CD4-positive, alpha-beta T cell (primary cell): ENCODE results near the gene AKNA. TPM values are rescaled to one million over a fixed set of nuclear protein-coding genes. Genes with fewer than 3 reads are reported as not detected.

ENCODE experiments used
- ATAC-seq: fragments of 200-7000 bp; cut with Tn5 transposase; one replicate; pipeline ENCODE4 v1.10.0; 2022; ENCODE audit warnings: mild to moderate bottlenecking; ENCODE audit not compliant: poor library complexity
- CTCF ChIA-PET: fragments of 350-600 bp; sonication (Branson Sonifier 250); formaldehyde crosslinking; loops from one replicate; lab custom pipeline; 2021; ENCODE audit warnings: antibody characterized with exemption, inconsistent platforms; lab: Charles Lee
- POLR2A ChIA-PET: fragments of 350-600 bp; sonication (Branson Sonifier 250); formaldehyde crosslinking; loops from one replicate; lab custom pipeline; 2021; ENCODE audit warnings: antibody characterized with exemption, inconsistent platforms; lab: Charles Lee
- DNase-seq, 14 experiments: peaks; one replicate each; pipeline ENCODE4 v3.0.0-alpha.2; 2013 to 2020; ENCODE audit warnings: mixed read lengths in 2 of 14
- H3K27ac ChIP-seq, 2 donors: one replicate each; pipeline versions ENCODE4 v1.5.1 to v1.7.0; 2013; ENCODE audit warnings: low read length in 2 of 2, low read depth in 1 of 2, mild to moderate bottlenecking in 1 of 2
- H3K27me3 ChIP-seq, 2 experiments: 1 replicate in 1 of 2; 2 replicates in 1 of 2; pipeline versions ENCODE4 v1.6.1 to v1.7.0; 2013; ENCODE audit warnings: low read length in 2 of 2, control low read depth in 1 of 2, mild to moderate bottlenecking in 1 of 2, moderate library complexity in 1 of 2; ENCODE audit not compliant: insufficient read depth in 2 of 2, control insufficient read depth in 1 of 2
- H3K36me3 ChIP-seq: one replicate; pipeline ENCODE4 v1.6.1; 2013; ENCODE audit warnings: low read length, control low read depth; ENCODE audit not compliant: insufficient read depth
- H3K4me1 ChIP-seq: one replicate; pipeline ENCODE4 v1.6.1; 2013; ENCODE audit warnings: low read length, control low read depth; ENCODE audit not compliant: insufficient read depth
- H3K4me3 ChIP-seq: one replicate; pipeline ENCODE4 v1.5.1; 2013; ENCODE audit warnings: mild to moderate bottlenecking, low read length, moderate library complexity
- H3K9me3 ChIP-seq, 2 experiments: 1 replicate in 1 of 2; 2 replicates in 1 of 2; pipeline versions ENCODE4 v1.6.1 to v1.7.0; 2013; ENCODE audit warnings: low read length in 2 of 2, mild to moderate bottlenecking in 2 of 2, control low read depth in 1 of 2, moderate library complexity in 1 of 2; ENCODE audit not compliant: control insufficient read depth in 1 of 2, insufficient read depth in 1 of 2
- H3K27ac Mint-ChIP-seq: one replicate; pipeline ENCODE4 v1.8.0; 2020; ENCODE audit warnings: mixed read lengths
- H3K27me3 Mint-ChIP-seq: one replicate; pipeline ENCODE4 v1.8.0; 2021; ENCODE audit warnings: mixed read lengths
- H3K36me3 Mint-ChIP-seq: one replicate; pipeline ENCODE4 v1.8.0; 2021; ENCODE audit warnings: low read depth, mixed read lengths
- H3K4me1 Mint-ChIP-seq: one replicate; pipeline ENCODE4 v1.8.0; 2021; ENCODE audit warnings: low read depth, mixed read lengths
- H3K4me3 Mint-ChIP-seq: one replicate; pipeline ENCODE4 v1.8.0; 2020; ENCODE audit warnings: mild to moderate bottlenecking, mixed read lengths
- H3K9me3 Mint-ChIP-seq: one replicate; pipeline ENCODE4 v1.8.0; 2020; ENCODE audit warnings: mixed read lengths
- intact Hi-C, 2 experiments: fragments of 100-400 bp; cut with DNase I in 1 of 2; cut with micrococcal nuclease in 1 of 2; formaldehyde crosslinking; loops; one replicate each; pipeline versions ENCODE4 v1.15.1 to v1.9.0; 2023 to 2025; cut with DNase I, micrococcal nuclease
- total RNA-seq, 174 experiments: library from RNA in 2 of 174; stranded (reverse) in 2 of 174; gene quantifications; one replicate each; pipeline ENCODE4 v1.2.3 and lab custom pipeline; 2021 to 2026
- TF ChIP-seq, protein P1 (sequence below): fragments of 200-600 bp; IDR thresholded peaks from one replicate; pipeline ENCODE4 v1.8.0; 2022; ENCODE audit warnings: antibody characterized with exemption, mild to moderate bottlenecking

AKNA gene
- total RNA-seq, 2 experiments from 2014 or later, result 247 to 258 TPM

- Histone ChIP-seq H3K27me3 (no peaks in the 10 kb centered on the region), H3K4me3 (peak overlapping the region; percentile 99), H3K4me1 (peaks cover 85% of the 10 kb centered on the region), H3K36me3 (peaks cover 44% of the 10 kb centered on the region), H3K27ac (peak overlapping the region; percentile 71 to 97), H3K9me3 (no peaks in the 10 kb centered on the region)
- no peaks in the 10 kb centered on the region for H3K9me3 Mint-ChIP-seq
- DNase-seq (no peak), ATAC-seq (no peak)
- intact Hi-C loops, result loop anchor here (1.0 to 10.0 kb wide), 3 partner anchors 11 to 540 kb away; no protein-coding TSS in a partner anchor
- H3K27me3 Mint-ChIP-seq, result no peaks in the 10 kb centered on the region
- POLR2A ChIA-PET, result interaction anchor here (0.8 to 10.0 kb wide), 9 partner anchors 11 to 544 kb away, joined by 3 to 477 read pairs (median 4); no protein-coding TSS in a partner anchor
- CTCF ChIA-PET, result interaction anchor here (1.2 to 6.7 kb wide), 8 partner anchors 11 to 298 kb away, joined by 3 to 56 read pairs (median 11); partner anchors contain the start of gene TEX48
- TF ChIP-seq, protein P1, sequence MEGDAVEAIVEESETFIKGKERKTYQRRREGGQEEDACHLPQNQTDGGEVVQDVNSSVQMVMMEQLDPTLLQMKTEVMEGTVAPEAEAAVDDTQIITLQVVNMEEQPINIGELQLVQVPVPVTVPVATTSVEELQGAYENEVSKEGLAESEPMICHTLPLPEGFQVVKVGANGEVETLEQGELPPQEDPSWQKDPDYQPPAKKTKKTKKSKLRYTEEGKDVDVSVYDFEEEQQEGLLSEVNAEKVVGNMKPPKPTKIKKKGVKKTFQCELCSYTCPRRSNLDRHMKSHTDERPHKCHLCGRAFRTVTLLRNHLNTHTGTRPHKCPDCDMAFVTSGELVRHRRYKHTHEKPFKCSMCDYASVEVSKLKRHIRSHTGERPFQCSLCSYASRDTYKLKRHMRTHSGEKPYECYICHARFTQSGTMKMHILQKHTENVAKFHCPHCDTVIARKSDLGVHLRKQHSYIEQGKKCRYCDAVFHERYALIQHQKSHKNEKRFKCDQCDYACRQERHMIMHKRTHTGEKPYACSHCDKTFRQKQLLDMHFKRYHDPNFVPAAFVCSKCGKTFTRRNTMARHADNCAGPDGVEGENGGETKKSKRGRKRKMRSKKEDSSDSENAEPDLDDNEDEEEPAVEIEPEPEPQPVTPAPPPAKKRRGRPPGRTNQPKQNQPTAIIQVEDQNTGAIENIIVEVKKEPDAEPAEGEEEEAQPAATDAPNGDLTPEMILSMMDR, result no peak
- H3K36me3 Mint-ChIP-seq, result peaks cover 90% of the 10 kb centered on the region
- peak overlapping the region; percentile 98 for H3K27ac Mint-ChIP-seq
- peaks cover 78% of the 10 kb centered on the region for H3K4me1 Mint-ChIP-seq
- peak overlapping the region; percentile 95 for H3K4me3 Mint-ChIP-seq
These were observed 3.4 kb downstream of the AKNA start for GRCh38 chr9:114384341-114384740.

- Mint-ChIP-seq H3K4me1 (peaks cover 78% of the 10 kb centered on the region), H3K27ac (peak overlapping the region; percentile 98), H3K4me3 (peak overlapping the region; percentile 95), H3K36me3 (peaks cover 93% of the 10 kb centered on the region), H3K27me3 (no peaks in the 10 kb centered on the region), H3K9me3 (no peaks in the 10 kb centered on the region)
- intact Hi-C loops, result loop anchor here (1.0 to 10.0 kb wide), 3 partner anchors 10 to 541 kb away; no protein-coding TSS in a partner anchor
- H3K27ac ChIP-seq, result peak overlapping the region; percentile 71 to 97
- no peaks in the 10 kb centered on the region for H3K27me3 ChIP-seq
- ATAC-seq (no peak), DNase-seq (peak in 3 of 14 experiments; percentile 30 to 54 (median 35))
- POLR2A ChIA-PET, result interaction anchor here (0.8 to 10.0 kb wide), 5 partner anchors 11 to 121 kb away, joined by 3 to 477 read pairs (median 4); no protein-coding TSS in a partner anchor
- H3K4me1 ChIP-seq, result peaks cover 85% of the 10 kb centered on the region
- H3K36me3 ChIP-seq, result peaks cover 51% of the 10 kb centered on the region
- CTCF ChIA-PET, result interaction anchor here (1.0 to 6.7 kb wide), 8 partner anchors 11 to 298 kb away, joined by 3 to 56 read pairs (median 10); partner anchors contain the start of gene TEX48
- H3K4me3 ChIP-seq, result peak overlapping the region; percentile 99
- H3K9me3 ChIP-seq, result no peaks in the 10 kb centered on the region
- TF ChIP-seq, protein P1, result no peak
These were observed 4.1 kb downstream of the AKNA start for GRCh38 chr9:114383521-114384231.

DNA sequence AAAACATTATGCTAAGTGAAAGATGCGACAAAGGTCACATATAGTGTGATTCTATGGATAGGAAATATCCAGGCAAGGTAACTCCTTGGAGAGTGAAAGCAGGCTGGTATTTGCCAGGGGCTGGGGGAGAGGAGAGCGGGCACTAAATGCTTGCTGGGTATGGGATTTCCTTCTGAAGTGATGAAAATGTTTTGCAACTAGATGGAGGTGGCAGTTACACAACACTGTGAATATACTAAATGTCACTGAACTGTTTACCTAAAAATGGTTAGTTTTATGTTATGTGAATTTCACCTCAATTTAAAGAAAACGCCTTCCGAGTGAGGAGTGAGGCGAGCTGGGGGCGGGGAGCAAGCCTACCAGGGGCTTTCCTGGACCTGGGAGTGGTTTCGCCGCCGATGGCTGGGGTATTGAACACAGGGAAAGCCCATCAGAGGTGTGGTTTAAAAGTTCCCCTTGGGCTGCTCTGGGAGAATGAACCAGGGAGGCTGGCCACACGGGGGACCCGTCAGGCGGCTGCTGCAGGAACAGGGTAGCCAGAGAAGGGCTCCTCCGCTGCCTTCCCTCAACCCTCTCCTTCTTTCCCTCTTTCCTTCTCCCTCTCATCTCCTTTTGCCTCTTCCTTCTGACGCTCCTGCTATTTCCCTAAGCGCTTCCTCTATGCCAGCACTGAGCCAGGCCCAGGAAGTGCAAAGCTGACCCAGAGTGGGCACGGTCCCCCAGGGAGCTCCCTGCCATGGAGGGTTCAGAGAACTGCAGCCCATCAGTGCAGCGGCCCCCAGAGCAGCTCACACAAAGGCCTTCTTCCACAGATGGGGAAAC lies 4.9 kb downstream of the AKNA start:
- H3K36me3 ChIP-seq, result peaks cover 58% of the 10 kb centered on the region

More for the DNA sequence above, 4.9 kb downstream of the AKNA start:
- peak in 11 of 14 experiments; percentile 35 to 94 (median 64) for DNase-seq
- peak overlapping the region; percentile 71 to 97 for H3K27ac ChIP-seq
- peaks cover 85% of the 10 kb centered on the region for H3K4me1 ChIP-seq
- peak overlapping the region; percentile 95 for H3K4me3 Mint-ChIP-seq
- POLR2A ChIA-PET, result interaction anchor here (9.5 to 10.0 kb wide), 2 partner anchors 12 to 14 kb away, joined by 135 to 477 read pairs; no protein-coding TSS in a partner anchor
- no peaks in the 10 kb centered on the region for H3K9me3 ChIP-seq
- H3K36me3 Mint-ChIP-seq, result peaks cover 96% of the 10 kb centered on the region
- peak; percentile 7 for ATAC-seq
- no peaks in the 10 kb centered on the region for H3K27me3 ChIP-seq
- H3K27me3 Mint-ChIP-seq, result no peaks in the 10 kb centered on the region
- peaks cover 79% of the 10 kb centered on the region for H3K4me1 Mint-ChIP-seq
- H3K4me3 ChIP-seq, result peak overlapping the region; percentile 99
- H3K27ac Mint-ChIP-seq, result peak overlapping the region; percentile 98
- CTCF ChIA-PET, result interaction anchor here (0.6 to 6.7 kb wide), 11 partner anchors 10 to 271 kb away, joined by 3 to 56 read pairs (median 5); no protein-coding TSS in a partner anchor
- H3K9me3 Mint-ChIP-seq, result no peaks in the 10 kb centered on the region
- intact Hi-C loops, result loop anchor here in 1 of 2 experiments (10.0 kb wide), 1 partner anchor 542 kb away; no protein-coding TSS in a partner anchor
- TF ChIP-seq, protein P1, result no peak
